PC-9 (cell line): ENCODE results near the gene CDK3. TPM values are rescaled to one million over a fixed set of nuclear protein-coding genes. Genes with fewer than 3 reads are reported as not detected.
"Not testable (repeated sequence)": the region's sequence is repeated elsewhere in the genome, so short reads cannot be mapped to it uniquely, and the experiment has no call there.

Experiments used
- BruUV-seq: library from RNA; stranded (reverse); fragments of 400-500 nt; replicated peaks from 2 replicates; lab custom pipeline; 2021; lab: Mats Ljungman, UMichigan
- CTCF ChIA-PET: fragments of 300-600 bp; sonication (Branson Sonifier 250); formaldehyde crosslinking; loops from one replicate; lab custom pipeline; 2022; ENCODE audit warnings: antibody characterized with exemption; lab: Charles Lee
- POLR2A ChIA-PET: fragments of 300-600 bp; sonication (Branson Sonifier 250); formaldehyde crosslinking; loops from one replicate; lab custom pipeline; 2022; ENCODE audit warnings: antibody characterized with exemption; ENCODE audit not compliant: unreplicated experiment; lab: Charles Lee
- DNase-seq, 2 experiments: peaks; one replicate each; pipeline versions ENCODE4 v3.0.0 to v3.0.0-alpha.2; 2015 to 2022; ENCODE audit warnings: mixed read lengths in 1 of 2
- H2AFZ ChIP-seq: fragments of 200-600 bp; sonication (generic); 2 replicates; pipeline ENCODE4 v1.8.1; 2017; ENCODE audit warnings: antibody characterized with exemption
- H3F3A ChIP-seq: fragments of 200-600 bp; sonication (generic); 2 replicates; pipeline ENCODE4 v1.8.1; 2017; ENCODE audit warnings: antibody characterized with exemption, mild to moderate bottlenecking, low read depth; ENCODE audit not compliant: insufficient read depth
- H3K27ac ChIP-seq: fragments of 200-600 bp; sonication (generic); 2 replicates; pipeline ENCODE4 v1.6.1; 2016; ENCODE audit warnings: mixed run types
- H3K27me3 ChIP-seq: fragments of 200-600 bp; sonication (generic); 2 replicates; pipeline ENCODE4 v1.6.1; 2016; ENCODE audit warnings: low read depth, mixed run types; ENCODE audit not compliant: insufficient read depth
- H3K36me3 ChIP-seq: fragments of 200-600 bp; sonication (generic); 2 replicates; pipeline ENCODE4 v1.6.1; 2016; ENCODE audit warnings: low read depth, mixed run types
- H3K4me1 ChIP-seq: fragments of 200-600 bp; sonication (generic); replicated peaks from 2 replicates; pipeline ENCODE4 v1.6.1; 2016; ENCODE audit warnings: mixed run types; ENCODE audit not compliant: insufficient read depth
- H3K4me2 ChIP-seq: fragments of 200-600 bp; sonication (generic); 2 replicates; pipeline ENCODE4 v1.6.1; 2017; ENCODE audit warnings: mixed run types
- H3K4me3 ChIP-seq: fragments of 200-600 bp; sonication (generic); 2 replicates; pipeline ENCODE4 v1.6.1; 2016; ENCODE audit warnings: mixed run types
- H3K79me2 ChIP-seq: fragments of 200-600 bp; sonication (generic); 2 replicates; pipeline ENCODE4 v1.6.1; 2017; ENCODE audit warnings: low read depth, mixed run types
- H3K9me2 ChIP-seq: fragments of 200-600 bp; sonication (generic); 2 replicates; pipeline ENCODE4 v1.8.1; 2017; ENCODE audit warnings: mild to moderate bottlenecking; ENCODE audit not compliant: insufficient read depth
- H3K9me3 ChIP-seq: fragments of 200-600 bp; sonication (generic); 2 replicates; pipeline ENCODE4 v1.8.1; 2016; ENCODE audit warnings: low read depth; ENCODE audit not compliant: insufficient read depth
- H4K20me1 ChIP-seq: fragments of 200-600 bp; sonication (generic); 2 replicates; pipeline ENCODE4 v1.8.1; 2017; ENCODE audit not compliant: insufficient read depth
- CTCF ChIP-seq: fragments of 200-600 bp; sonication (generic); conservative IDR thresholded peaks from 2 replicates; pipeline ENCODE4 v1.6.1; 2017; ENCODE audit warnings: mixed run types, antibody characterized with exemption, mild to moderate bottlenecking, moderate library complexity
- EZH2 ChIP-seq: fragments of 200-600 bp; sonication (generic); IDR thresholded peaks from 2 replicates; pipeline ENCODE4 v1.8.0; 2017; ENCODE audit warnings: antibody characterized with exemption, low read depth
- intact Hi-C: fragments of 100-400 bp; cut with micrococcal nuclease; formaldehyde crosslinking; loops from one replicate; pipeline ENCODE4 v1.10.0; 2022; ENCODE audit not compliant: unreplicated experiment
- total RNA-seq: library from RNA; stranded (reverse); gene quantifications from 2 replicates; pipeline ENCODE4 v1.2.3, GENCODE V29; 2021

CDK3 gene
- total RNA-seq, 1 experiment from 2014 or later, result 12.3 TPM

DNA sequence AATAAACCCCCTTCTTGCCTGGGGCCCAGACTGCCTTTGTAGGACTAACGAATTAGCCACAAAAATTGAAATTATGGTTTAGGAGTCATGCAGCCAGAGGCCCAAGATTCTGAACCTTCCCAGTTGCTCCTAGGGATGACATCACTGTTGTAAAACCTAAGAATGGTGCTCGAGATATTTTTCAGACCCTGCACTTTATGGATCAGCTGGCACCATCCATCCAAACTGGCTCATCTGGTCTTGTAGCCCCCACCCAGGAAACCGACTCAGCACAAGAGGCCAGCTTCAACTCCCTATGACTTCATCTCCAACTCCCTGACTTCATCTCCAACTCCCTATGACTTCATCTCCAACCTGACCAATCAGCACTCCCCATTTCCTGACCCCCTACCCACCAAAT is 37.4 kb downstream of the CDK3 start:
- peaks cover 7% of the 10 kb centered on the region; the same call in 1 of the 2 replicates for H3F3A ChIP-seq
- ChIA-PET CTCF (no interaction called here), POLR2A (no interaction called here)
- no peaks in the 10 kb centered on the region for H3K9me3 ChIP-seq
- no peaks in the 10 kb centered on the region for H3K9me2 ChIP-seq
- no peak for DNase-seq
- no peak overlapping the region for H3K27ac ChIP-seq
- intact Hi-C loops, result no loop called here
- BruUV-seq, result no TSS peak
- H3K79me2 ChIP-seq, result no peaks in the 10 kb centered on the region
- no peaks in the 10 kb centered on the region for H4K20me1 ChIP-seq
- H3K27me3 ChIP-seq, result no peaks in the 10 kb centered on the region
- no peak overlapping the region for H3K4me2 ChIP-seq
- H3K4me3 ChIP-seq, result no peak overlapping the region
- H2AFZ ChIP-seq, result no peak overlapping the region
- no peaks in the 10 kb centered on the region for H3K4me1 ChIP-seq
- peaks cover 7% of the 10 kb centered on the region; the same call in 1 of the 2 replicates for H3K36me3 ChIP-seq
- TF ChIP-seq CTCF, result no peak
- TF ChIP-seq EZH2, result no peak

GRCh38 chr17:76039121-76039520 is 38.5 kb downstream of the CDK3 start:
- POLR2A ChIA-PET, result no interaction called here
- H4K20me1 ChIP-seq, result no peaks in the 10 kb centered on the region
- H3K79me2 ChIP-seq, result no peaks in the 10 kb centered on the region
- no peak for TF ChIP-seq EZH2
- no peak for TF ChIP-seq CTCF
- no TSS peak for BruUV-seq
- intact Hi-C loops, result no loop called here
- H3K4me1 ChIP-seq, result no peaks in the 10 kb centered on the region
- H3K27ac ChIP-seq, result no peak overlapping the region
- no peak overlapping the region for H3K4me2 ChIP-seq
- CTCF ChIA-PET, result no interaction called here
- H3K4me3 ChIP-seq, result no peak overlapping the region
- peaks cover 7% of the 10 kb centered on the region; the same call in 1 of the 2 replicates for H3K36me3 ChIP-seq
- peaks cover 7% of the 10 kb centered on the region; the same call in 1 of the 2 replicates for H3F3A ChIP-seq
- H3K27me3 ChIP-seq, result no peaks in the 10 kb centered on the region
- no peaks in the 10 kb centered on the region for H3K9me3 ChIP-seq
- no peak for DNase-seq
- H3K9me2 ChIP-seq, result no peaks in the 10 kb centered on the region
- H2AFZ ChIP-seq, result no peak overlapping the region

DNA sequence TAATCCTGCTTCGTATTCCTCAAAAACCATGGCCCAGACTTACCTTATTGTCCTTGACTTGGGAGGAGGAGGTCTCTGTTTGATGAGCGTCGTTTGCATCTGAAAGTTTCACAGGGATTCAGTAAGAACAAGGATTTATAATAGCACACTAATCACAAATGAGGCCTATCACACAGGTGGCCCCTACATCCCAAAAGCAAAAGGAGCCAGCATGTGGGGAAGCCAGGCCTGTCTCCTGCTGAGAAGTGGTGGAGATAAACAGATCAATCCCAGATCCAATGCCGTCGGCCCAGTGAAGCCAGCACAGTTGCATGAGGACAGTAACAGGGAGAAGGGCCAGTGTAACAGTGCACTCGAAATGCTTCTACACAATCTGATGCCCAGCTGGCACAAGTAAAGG is 39.7 kb downstream of the CDK3 start:
- Histone ChIP-seq H3K27me3 (no peaks in the 10 kb centered on the region), H3K36me3 (peaks cover 7% of the 10 kb centered on the region; the same call in 1 of the 2 replicates)

GRCh38 chr17:76042868-76043267 is 42.2 kb downstream of the CDK3 start:
- intact Hi-C loops, H3K4me2 ChIP-seq, H4K20me1 ChIP-seq, DNase-seq, H3K79me2 ChIP-seq, H3K36me3 ChIP-seq, CTCF ChIA-PET, H3K4me3 ChIP-seq, H3K4me1 ChIP-seq, H2AFZ ChIP-seq, POLR2A ChIA-PET, H3F3A ChIP-seq, H3K9me3 ChIP-seq, BruUV-seq, H3K27me3 ChIP-seq, H3K27ac ChIP-seq, H3K9me2 ChIP-seq: not testable (repeated sequence)

More for the DNA sequence above, 39.7 kb downstream of the CDK3 start:
- Histone ChIP-seq H3K4me2 (no peak overlapping the region), H3K9me3 (no peaks in the 10 kb centered on the region), H3K79me2 (no peaks in the 10 kb centered on the region), H3K9me2 (no peaks in the 10 kb centered on the region), H3K27ac (no peak overlapping the region), H3F3A (peaks cover 7% of the 10 kb centered on the region; the same call in 1 of the 2 replicates), H4K20me1 (no peaks in the 10 kb centered on the region), H2AFZ (no peak overlapping the region), H3K4me1 (no peaks in the 10 kb centered on the region), H3K4me3 (no peak overlapping the region)
- TF ChIP-seq CTCF, result no peak
- TF ChIP-seq EZH2, result no peak
- DNase-seq, result no peak
- ChIA-PET CTCF (no interaction called here), POLR2A (no interaction called here)
- intact Hi-C loops, result no loop called here
- BruUV-seq, result no TSS peak

DNA sequence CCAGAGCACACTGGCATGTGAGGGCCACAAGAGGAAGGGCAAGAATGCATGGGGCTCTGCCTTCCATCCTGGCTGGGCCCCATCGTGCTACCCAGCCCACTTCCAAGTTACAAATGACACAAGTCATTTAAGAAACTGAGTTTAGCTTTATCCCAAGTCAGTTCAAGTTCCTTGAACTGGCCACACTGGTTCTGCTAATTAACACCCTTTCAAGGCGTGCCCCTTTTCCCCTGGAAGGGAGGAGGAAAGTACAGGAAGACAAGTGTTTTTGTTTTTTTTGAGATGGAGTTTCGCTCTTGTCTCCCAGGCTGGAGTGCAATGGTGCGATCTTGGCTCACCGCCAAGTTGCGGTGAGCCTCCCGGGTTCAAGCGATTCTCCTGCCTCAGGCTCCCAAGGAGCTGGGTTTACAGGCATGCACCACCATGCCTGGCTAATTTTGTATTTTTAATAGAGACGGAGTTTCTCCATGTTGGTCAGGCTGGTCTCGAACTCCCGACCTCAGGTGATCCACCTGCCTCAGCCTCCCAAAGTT is 43.9 kb downstream of the CDK3 start:
- POLR2A ChIA-PET, H3K79me2 ChIP-seq, DNase-seq, H3K9me3 ChIP-seq, H3K27ac ChIP-seq, H3F3A ChIP-seq, H2AFZ ChIP-seq, H3K9me2 ChIP-seq, BruUV-seq, H4K20me1 ChIP-seq, H3K4me2 ChIP-seq, H3K4me3 ChIP-seq, H3K4me1 ChIP-seq, CTCF ChIA-PET, intact Hi-C loops, H3K27me3 ChIP-seq: not testable (repeated sequence)
- peaks cover 16% of the 10 kb centered on the region; the same call in 1 of the 2 replicates for H3K36me3 ChIP-seq
